SK-N-SH treated with all-trans-retinoic acid at 6 μM for 48 hours (cell line): ENCODE measurements around the gene RHAG.

Experiments
- ARNTL ChIP-seq: fragments of 450-650 bp; formaldehyde crosslinking; IDR thresholded peaks from 2 replicates; pipeline ENCODE4 v1.5.0; 2020; ENCODE audit warnings: low read depth, mild to moderate bottlenecking, moderate library complexity, borderline replicate concordance
- PPARA ChIP-seq: fragments of 250-450 bp; sonication (Bioruptor Pico); IDR thresholded peaks from 2 replicates; pipeline ENCODE4 v1.5.0; 2020; ENCODE audit warnings: mild to moderate bottlenecking, borderline replicate concordance
- RARB ChIP-seq: fragments of 250-450 bp; sonication (Bioruptor Pico); IDR thresholded peaks from 2 replicates; pipeline ENCODE4 v1.8.0; 2021; ENCODE audit warnings: mild to moderate bottlenecking, moderate library complexity
- TF ChIP-seq, protein P1 (sequence below): fragments of 250-450 bp; sonication (Bioruptor Pico); IDR thresholded peaks from 2 replicates; pipeline ENCODE4 v1.5.1; 2020; ENCODE audit warnings: low read depth, mild to moderate bottlenecking, moderate library complexity

- TF ChIP-seq RARB (no peak), ARNTL (CRISPR knock-in tag) (no peak), PPARA (no peak)
- TF ChIP-seq, protein P1, sequence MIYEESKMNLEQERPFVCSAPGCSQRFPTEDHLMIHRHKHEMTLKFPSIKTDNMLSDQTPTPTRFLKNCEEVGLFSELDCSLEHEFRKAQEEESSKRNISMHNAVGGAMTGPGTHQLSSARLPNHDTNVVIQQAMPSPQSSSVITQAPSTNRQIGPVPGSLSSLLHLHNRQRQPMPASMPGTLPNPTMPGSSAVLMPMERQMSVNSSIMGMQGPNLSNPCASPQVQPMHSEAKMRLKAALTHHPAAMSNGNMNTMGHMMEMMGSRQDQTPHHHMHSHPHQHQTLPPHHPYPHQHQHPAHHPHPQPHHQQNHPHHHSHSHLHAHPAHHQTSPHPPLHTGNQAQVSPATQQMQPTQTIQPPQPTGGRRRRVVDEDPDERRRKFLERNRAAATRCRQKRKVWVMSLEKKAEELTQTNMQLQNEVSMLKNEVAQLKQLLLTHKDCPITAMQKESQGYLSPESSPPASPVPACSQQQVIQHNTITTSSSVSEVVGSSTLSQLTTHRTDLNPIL (CRISPR knock-in tag) = no peak
These were observed 39.2 kb upstream of the RHAG start for GRCh38 chr6:49675816-49676215.
